ENCODE measurements around the gene SPIN1. TPM values are rescaled to one million over a fixed set of nuclear protein-coding genes. Genes with fewer than 3 reads are reported as not detected.

Gene SPIN1
- total RNA-seq, 4 donors from 2014 or later: 91.9 to 126 (median 103) TPM

GRCh38 chr9:88403340-88403739, 15.1 kb downstream of the SPIN1 start:
- intact Hi-C loops (cut with DNase I): no loop called here
- Histone ChIP-seq H3K9me3 (no peaks in the 10 kb centered on the region), H3K4me1 (no peaks in the 10 kb centered on the region), H3K36me3 (no peaks in the 10 kb centered on the region), H3K27ac (no peak overlapping the region), H3K27me3 (no peaks in the 10 kb centered on the region), H3K4me3 (replicated peaks in 1 of 3) (no peak overlapping the region)
- no peak for DNase-seq
- TF ChIP-seq POLR2A (IDR thresholded peaks at IDR 0.05) (no peak), CTCF (IDR thresholded peaks at IDR 0.05) (no peak)
- WGBS, 2 donors: 95 to 98% methylated on average over 4 of the region's 4 CpGs

GRCh38 chr9:88406051-88406450, 17.8 kb downstream of the SPIN1 start:
- intact Hi-C loops (cut with DNase I): no loop called here
- Histone ChIP-seq H3K9me3 (no peaks in the 10 kb centered on the region), H3K4me3 (replicated peaks in 1 of 3) (no peak overlapping the region), H3K27me3 (no peaks in the 10 kb centered on the region), H3K36me3 (no peaks in the 10 kb centered on the region), H3K4me1 (no peaks in the 10 kb centered on the region), H3K27ac (no peak overlapping the region)
- DNase-seq: no peak
- TF ChIP-seq POLR2A (IDR thresholded peaks at IDR 0.05): no peak
- TF ChIP-seq CTCF (IDR thresholded peaks at IDR 0.05): no peak
- 97 to 98% methylated on average over 7 of the region's 7 CpGs for WGBS, 2 donors

DNA sequence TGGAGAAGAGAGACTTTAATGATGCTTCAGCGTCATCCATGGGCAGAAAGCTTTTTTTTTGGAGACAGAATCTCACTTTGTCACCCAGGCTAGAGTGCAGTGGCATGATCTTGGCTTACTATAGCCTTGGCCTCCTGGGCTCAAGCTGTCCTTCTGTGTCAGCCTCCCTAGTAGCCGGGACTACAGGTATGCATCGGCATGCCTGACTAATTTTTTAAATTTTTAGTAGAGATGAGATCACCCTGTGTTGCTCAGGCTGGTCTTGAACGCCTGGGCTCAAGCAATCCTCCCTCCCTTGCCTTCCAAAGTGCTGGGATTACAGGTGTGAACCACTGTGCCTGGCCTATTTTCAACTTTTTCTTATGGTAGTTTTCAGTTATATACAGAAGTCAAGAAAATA, 23.2 kb downstream of the SPIN1 start:
- Histone ChIP-seq H3K27ac (no peak overlapping the region), H3K4me3 (replicated peaks in 1 of 3) (no peak overlapping the region), H3K4me1 (no peaks in the 10 kb centered on the region), H3K9me3 (no peaks in the 10 kb centered on the region), H3K36me3 (no peaks in the 10 kb centered on the region), H3K27me3 (no peaks in the 10 kb centered on the region)
- no peak for DNase-seq
- no peak for TF ChIP-seq CTCF (IDR thresholded peaks at IDR 0.05)
- TF ChIP-seq POLR2A (IDR thresholded peaks at IDR 0.05): no peak
- WGBS, 2 donors: 93 to 96% methylated on average over 4 of the region's 4 CpGs
- intact Hi-C loops (cut with DNase I): no loop called here

DNA sequence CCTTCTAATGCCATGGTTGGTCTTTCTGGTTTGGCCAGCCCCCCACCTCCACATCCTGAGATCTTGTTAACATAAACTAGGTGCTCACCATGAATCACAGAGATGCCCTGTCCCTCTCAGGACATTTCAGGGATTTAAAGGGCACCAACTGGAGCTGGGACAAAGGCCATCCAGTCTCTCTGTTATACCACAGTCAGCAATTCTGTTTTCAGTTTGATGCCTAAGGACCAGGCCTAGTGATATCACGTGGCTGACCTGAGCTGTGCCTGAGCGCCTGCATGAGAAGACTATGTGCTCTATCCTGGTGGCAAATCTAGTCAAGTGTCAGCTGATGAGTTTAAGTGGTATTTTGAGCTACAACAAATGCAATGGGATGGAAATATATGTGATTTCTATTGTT, 26.1 kb downstream of the SPIN1 start:
- peak in 1 of 2 donors; percentile 6 for DNase-seq
- H3K36me3 ChIP-seq: peaks cover 2 to 3% of the 10 kb centered on the region in 2 donors
- no peaks in the 10 kb centered on the region for H3K4me1 ChIP-seq
- TF ChIP-seq CTCF (IDR thresholded peaks at IDR 0.05) (no peak), POLR2A (IDR thresholded peaks at IDR 0.05) (no peak)
- no peak overlapping the region for H3K4me3 ChIP-seq (replicated peaks in 1 of 3)
- H3K9me3 ChIP-seq: no peaks in the 10 kb centered on the region
- WGBS, 2 donors: 85 to 94% methylated on average over 2 of the region's 2 CpGs
- intact Hi-C loops (cut with DNase I): no loop called here
- H3K27me3 ChIP-seq: no peaks in the 10 kb centered on the region
- no peak overlapping the region for H3K27ac ChIP-seq

DNA sequence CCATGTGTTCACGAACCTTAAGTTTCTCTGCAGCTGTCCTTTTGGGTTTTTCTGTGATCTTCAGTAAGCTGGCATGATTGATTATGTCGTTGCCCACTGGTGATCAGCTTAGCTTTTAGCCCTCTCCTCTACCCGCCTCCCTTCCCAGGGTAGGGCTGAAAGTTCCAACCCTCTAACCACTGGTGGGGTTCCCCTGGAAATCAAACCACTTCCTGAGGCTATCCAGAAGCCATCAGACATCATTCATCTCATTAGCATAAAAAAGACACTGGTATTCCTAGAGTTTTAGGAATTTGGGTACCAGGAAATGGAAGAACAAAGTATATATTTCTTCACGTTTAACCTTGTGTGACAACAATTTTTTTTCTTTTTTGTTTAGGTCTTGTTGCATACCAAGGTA, 29.8 kb downstream of the SPIN1 start:
- TF ChIP-seq CTCF (IDR thresholded peaks at IDR 0.05) (no peak), POLR2A (IDR thresholded peaks at IDR 0.05) (no peak)
- Histone ChIP-seq H3K4me3 (replicated peaks in 1 of 3) (no peak overlapping the region), H3K9me3 (no peaks in the 10 kb centered on the region), H3K36me3 (peaks cover 2 to 10% of the 10 kb centered on the region in 2 donors), H3K4me1 (no peaks in the 10 kb centered on the region), H3K27ac (no peak overlapping the region), H3K27me3 (no peaks in the 10 kb centered on the region)
- no peak for DNase-seq
- intact Hi-C loops (cut with DNase I): no loop called here
- 89 to 93% methylated on average over 4 of the region's 4 CpGs for WGBS, 2 donors
